Glutamatergic neuron (in vitro differentiated cells): ENCODE results near the gene PAK2. TPM values are rescaled to one million over a fixed set of nuclear protein-coding genes. Genes with fewer than 3 reads are reported as not detected.
"Not testable (repeated sequence)": the region's sequence is repeated elsewhere in the genome, so short reads cannot be mapped to it uniquely, and the experiment has no call there.

Experiments
- DNase-seq: peaks from one replicate; pipeline ENCODE4 v3.0.0; 2022
- H3K27ac Mint-ChIP-seq: one replicate; pipeline ENCODE4 v1.8.0; 2020; ENCODE audit warnings: mild to moderate bottlenecking, mixed read lengths, inconsistent platforms; ENCODE audit not compliant: unreplicated experiment
- H3K27me3 Mint-ChIP-seq: one replicate; pipeline ENCODE4 v1.8.0; 2020; ENCODE audit warnings: mild to moderate bottlenecking, moderate library complexity, mixed read lengths, inconsistent platforms; ENCODE audit not compliant: unreplicated experiment
- H3K36me3 Mint-ChIP-seq: one replicate; pipeline ENCODE4 v1.8.0; 2020; ENCODE audit warnings: mild to moderate bottlenecking, mixed read lengths, inconsistent platforms; ENCODE audit not compliant: unreplicated experiment
- H3K4me1 Mint-ChIP-seq: one replicate; pipeline ENCODE4 v1.8.0; 2020; ENCODE audit warnings: mild to moderate bottlenecking, low read depth, mixed read lengths, inconsistent platforms; ENCODE audit not compliant: unreplicated experiment
- H3K4me3 Mint-ChIP-seq: one replicate; pipeline ENCODE4 v1.8.0; 2020; ENCODE audit warnings: mild to moderate bottlenecking, mixed read lengths, inconsistent platforms; ENCODE audit not compliant: unreplicated experiment
- H3K9me3 Mint-ChIP-seq: one replicate; pipeline ENCODE4 v1.8.0; 2020; ENCODE audit warnings: mild to moderate bottlenecking, moderate library complexity, mixed read lengths, inconsistent platforms; ENCODE audit not compliant: unreplicated experiment
- CTCF ChIP-seq: fragments of 200-600 bp; sonication (generic); IDR thresholded peaks from one replicate; pipeline ENCODE4 v1.5.0; 2021; ENCODE audit not compliant: partially characterized antibody, unreplicated experiment
- total RNA-seq: library from RNA; stranded (reverse); fragmentation: NEBNext Ultra II Directional; extraction: Animal tissue kit (Norgen Biotek cat#: 25700); gene quantifications from one replicate; pipeline ENCODE4 v1.2.1, GENCODE V29; 2021; ENCODE audit not compliant: unreplicated experiment

The PAK2 gene
- total RNA-seq, 1 donor from 2014 or later, result 128 TPM

- Mint-ChIP-seq H3K4me1 (no peaks in the 10 kb centered on the region), H3K27ac (no peak overlapping the region), H3K4me3 (no peak overlapping the region)
These were observed 103.1 kb downstream of the PAK2 start for GRCh38 chr3:196842567-196843434.

GRCh38 chr3:196843435-196844110 is 103.9 kb downstream of the PAK2 start:
- no peak overlapping the region for H3K27ac Mint-ChIP-seq
- no peak for DNase-seq
- H3K9me3 Mint-ChIP-seq, result no peaks in the 10 kb centered on the region
- TF ChIP-seq CTCF, result no peak
- H3K4me3 Mint-ChIP-seq, result no peak overlapping the region
- H3K4me1 Mint-ChIP-seq, result no peaks in the 10 kb centered on the region
- no peaks in the 10 kb centered on the region for H3K27me3 Mint-ChIP-seq
- peaks cover 4% of the 10 kb centered on the region for H3K36me3 Mint-ChIP-seq

More at GRCh38 chr3:196842567-196843434, 103.1 kb downstream of the PAK2 start:
- Mint-ChIP-seq H3K36me3 (no peaks in the 10 kb centered on the region), H3K27me3 (no peaks in the 10 kb centered on the region), H3K9me3 (no peaks in the 10 kb centered on the region)
- no peak for DNase-seq
- no peak for TF ChIP-seq CTCF

- H3K4me3 Mint-ChIP-seq, H3K4me1 Mint-ChIP-seq, H3K36me3 Mint-ChIP-seq, DNase-seq, H3K9me3 Mint-ChIP-seq, H3K27me3 Mint-ChIP-seq, H3K27ac Mint-ChIP-seq: not testable (repeated sequence)
These were observed 104.9 kb downstream of the PAK2 start for GRCh38 chr3:196844235-196845219.

- not testable (repeated sequence) for H3K9me3 Mint-ChIP-seq, H3K4me3 Mint-ChIP-seq, H3K36me3 Mint-ChIP-seq, H3K27ac Mint-ChIP-seq, DNase-seq, H3K4me1 Mint-ChIP-seq, H3K27me3 Mint-ChIP-seq
These were observed 108.7 kb downstream of the PAK2 start for GRCh38 chr3:196848375-196848774.

- no peak for TF ChIP-seq CTCF
- Mint-ChIP-seq H3K4me3 (no peak overlapping the region), H3K9me3 (peaks cover 5% of the 10 kb centered on the region), H3K36me3 (peaks cover 8% of the 10 kb centered on the region), H3K4me1 (no peaks in the 10 kb centered on the region), H3K27me3 (no peaks in the 10 kb centered on the region), H3K27ac (no peak overlapping the region)
- DNase-seq, result no peak
These were observed 109.6 kb downstream of the PAK2 start for GRCh38 chr3:196849180-196849741.

- DNase-seq, H3K27me3 Mint-ChIP-seq, H3K36me3 Mint-ChIP-seq, H3K9me3 Mint-ChIP-seq, H3K27ac Mint-ChIP-seq, H3K4me3 Mint-ChIP-seq, H3K4me1 Mint-ChIP-seq: not testable (repeated sequence)
These were observed 123.3 kb downstream of the PAK2 start for GRCh38 chr3:196863000-196863399.
